ENCODE data around the gene PLAAT1. TPM values are rescaled to one million over a fixed set of nuclear protein-coding genes. Genes with fewer than 3 reads are reported as not detected.

PLAAT1 gene
- total RNA-seq, 1 experiment from 2014 or later = 3.9 TPM

DNA sequence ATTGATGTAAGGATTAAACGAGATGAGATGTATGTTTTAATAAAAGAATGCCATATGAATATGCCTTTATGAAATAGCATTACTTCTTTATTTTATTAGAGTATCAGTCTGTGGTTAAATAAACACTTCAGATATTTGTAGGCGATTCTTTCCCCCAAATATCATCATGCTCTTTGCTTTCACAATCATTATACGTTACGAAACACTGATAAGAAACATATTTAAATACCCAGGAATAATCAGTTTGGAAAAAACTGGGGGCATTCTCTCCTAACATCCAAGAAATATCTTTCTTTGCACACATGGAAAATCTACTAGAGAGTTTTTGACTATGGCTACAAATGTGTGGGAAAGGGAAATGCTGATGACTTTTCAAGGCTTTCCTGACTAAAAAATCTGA, 4.4 kb upstream of the PLAAT1 start:
- peaks cover 5% of the 10 kb centered on the region for H3K27me3 Mint-ChIP-seq (ENCODE audit: low read depth)
- no peak overlapping the region for H3K27ac Mint-ChIP-seq
- H3K4me1 Mint-ChIP-seq = peaks cover 17% of the 10 kb centered on the region
- no peaks in the 10 kb centered on the region for H3K9me3 Mint-ChIP-seq
- POLR2A ChIA-PET = no interaction called here
- no peak for TF ChIP-seq ZNF121 (CRISPR knock-in tag; IDR thresholded peaks at IDR 0.05)
- TF ChIP-seq OVOL2 (CRISPR knock-in tag; IDR thresholded peaks at IDR 0.05; ENCODE audit: borderline replicate concordance) = no peak
- no peak for TF ChIP-seq TCF7 (CRISPR knock-in tag; IDR thresholded peaks at IDR 0.05; ENCODE audit: low read depth)
- TF ChIP-seq ZNF423 (CRISPR knock-in tag; IDR thresholded peaks at IDR 0.05) = no peak
- no peak for TF ChIP-seq ZNF232 (CRISPR knock-in tag; IDR thresholded peaks at IDR 0.05)
- TF ChIP-seq FOXP1 (CRISPR knock-in tag; IDR thresholded peaks at IDR 0.05; ENCODE audit: borderline replicate concordance) = no peak
- TF ChIP-seq SP1 (CRISPR knock-in tag; conservative IDR thresholded peaks at IDR 0.05) = no peak
- TF ChIP-seq GABPB1 (CRISPR knock-in tag; IDR thresholded peaks at IDR 0.05) = no peak
- TF ChIP-seq FOXJ3 (CRISPR knock-in tag; IDR thresholded peaks at IDR 0.05; ENCODE audit: borderline replicate concordance) = no peak
- no peak for TF ChIP-seq MXD4 (CRISPR knock-in tag; IDR thresholded peaks at IDR 0.05; ENCODE audit: borderline replicate concordance)
- TF ChIP-seq NR3C1 (CRISPR knock-in tag; conservative IDR thresholded peaks at IDR 0.05; ENCODE audit: low read depth) = no peak
- TF ChIP-seq TEAD1 (CRISPR knock-in tag; IDR thresholded peaks at IDR 0.05) = no peak
- no peak for TF ChIP-seq RELA (CRISPR knock-in tag; IDR thresholded peaks at IDR 0.05; ENCODE audit: borderline replicate concordance)
- H3K36me3 Mint-ChIP-seq = no peaks in the 10 kb centered on the region
- no peak for DNase-seq (ENCODE audit: low spot score)
- H3K4me3 Mint-ChIP-seq = no peak overlapping the region
- CTCF ChIA-PET = interaction anchor here (1.1 kb wide), 1 partner anchor 424 kb away, joined by 4 read pairs; no protein-coding TSS in a partner anchor
- no peak for ATAC-seq

DNA sequence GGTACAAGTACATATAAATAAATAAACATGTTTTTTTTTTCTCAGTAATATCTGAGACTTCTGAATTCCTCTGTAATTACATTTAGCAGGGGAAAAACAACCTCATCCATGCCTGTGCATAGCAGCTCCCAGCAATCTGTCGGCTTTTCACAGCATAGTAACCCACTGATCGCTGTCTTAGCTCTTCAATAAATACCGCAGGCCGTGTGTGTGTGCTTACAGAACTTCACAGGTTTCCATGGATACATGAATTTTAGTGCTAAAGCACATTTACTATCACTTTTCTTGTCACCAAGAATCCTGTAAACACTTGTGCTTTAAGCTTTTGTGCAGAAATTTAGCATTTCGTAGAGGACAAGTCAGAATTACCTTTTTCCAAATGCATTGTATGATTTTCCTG, 4.0 kb upstream of the PLAAT1 start:
- peaks cover 21% of the 10 kb centered on the region for H3K4me1 Mint-ChIP-seq
- DNase-seq (ENCODE audit: low spot score) (no peak), ATAC-seq (no peak)
- H3K27ac Mint-ChIP-seq = no peak overlapping the region
- POLR2A ChIA-PET = no interaction called here
- CTCF ChIA-PET = interaction anchor here (1.1 kb wide), 1 partner anchor 424 kb away, joined by 4 read pairs; no protein-coding TSS in a partner anchor
- no peak overlapping the region for H3K4me3 Mint-ChIP-seq
- H3K36me3 Mint-ChIP-seq = no peaks in the 10 kb centered on the region
- peaks cover 9% of the 10 kb centered on the region for H3K27me3 Mint-ChIP-seq (ENCODE audit: low read depth)
- no peaks in the 10 kb centered on the region for H3K9me3 Mint-ChIP-seq
- TF ChIP-seq, protein P1, sequence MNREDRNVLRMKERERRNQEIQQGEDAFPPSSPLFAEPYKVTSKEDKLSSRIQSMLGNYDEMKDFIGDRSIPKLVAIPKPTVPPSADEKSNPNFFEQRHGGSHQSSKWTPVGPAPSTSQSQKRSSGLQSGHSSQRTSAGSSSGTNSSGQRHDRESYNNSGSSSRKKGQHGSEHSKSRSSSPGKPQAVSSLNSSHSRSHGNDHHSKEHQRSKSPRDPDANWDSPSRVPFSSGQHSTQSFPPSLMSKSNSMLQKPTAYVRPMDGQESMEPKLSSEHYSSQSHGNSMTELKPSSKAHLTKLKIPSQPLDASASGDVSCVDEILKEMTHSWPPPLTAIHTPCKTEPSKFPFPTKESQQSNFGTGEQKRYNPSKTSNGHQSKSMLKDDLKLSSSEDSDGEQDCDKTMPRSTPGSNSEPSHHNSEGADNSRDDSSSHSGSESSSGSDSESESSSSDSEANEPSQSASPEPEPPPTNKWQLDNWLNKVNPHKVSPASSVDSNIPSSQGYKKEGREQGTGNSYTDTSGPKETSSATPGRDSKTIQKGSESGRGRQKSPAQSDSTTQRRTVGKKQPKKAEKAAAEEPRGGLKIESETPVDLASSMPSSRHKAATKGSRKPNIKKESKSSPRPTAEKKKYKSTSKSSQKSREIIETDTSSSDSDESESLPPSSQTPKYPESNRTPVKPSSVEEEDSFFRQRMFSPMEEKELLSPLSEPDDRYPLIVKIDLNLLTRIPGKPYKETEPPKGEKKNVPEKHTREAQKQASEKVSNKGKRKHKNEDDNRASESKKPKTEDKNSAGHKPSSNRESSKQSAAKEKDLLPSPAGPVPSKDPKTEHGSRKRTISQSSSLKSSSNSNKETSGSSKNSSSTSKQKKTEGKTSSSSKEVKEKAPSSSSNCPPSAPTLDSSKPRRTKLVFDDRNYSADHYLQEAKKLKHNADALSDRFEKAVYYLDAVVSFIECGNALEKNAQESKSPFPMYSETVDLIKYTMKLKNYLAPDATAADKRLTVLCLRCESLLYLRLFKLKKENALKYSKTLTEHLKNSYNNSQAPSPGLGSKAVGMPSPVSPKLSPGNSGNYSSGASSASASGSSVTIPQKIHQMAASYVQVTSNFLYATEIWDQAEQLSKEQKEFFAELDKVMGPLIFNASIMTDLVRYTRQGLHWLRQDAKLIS (CRISPR knock-in tag; IDR thresholded peaks at IDR 0.05; ENCODE audit: borderline replicate concordance) = no peak
- TF ChIP-seq, protein P2, sequence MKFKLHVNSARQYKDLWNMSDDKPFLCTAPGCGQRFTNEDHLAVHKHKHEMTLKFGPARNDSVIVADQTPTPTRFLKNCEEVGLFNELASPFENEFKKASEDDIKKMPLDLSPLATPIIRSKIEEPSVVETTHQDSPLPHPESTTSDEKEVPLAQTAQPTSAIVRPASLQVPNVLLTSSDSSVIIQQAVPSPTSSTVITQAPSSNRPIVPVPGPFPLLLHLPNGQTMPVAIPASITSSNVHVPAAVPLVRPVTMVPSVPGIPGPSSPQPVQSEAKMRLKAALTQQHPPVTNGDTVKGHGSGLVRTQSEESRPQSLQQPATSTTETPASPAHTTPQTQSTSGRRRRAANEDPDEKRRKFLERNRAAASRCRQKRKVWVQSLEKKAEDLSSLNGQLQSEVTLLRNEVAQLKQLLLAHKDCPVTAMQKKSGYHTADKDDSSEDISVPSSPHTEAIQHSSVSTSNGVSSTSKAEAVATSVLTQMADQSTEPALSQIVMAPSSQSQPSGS (CRISPR knock-in tag; IDR thresholded peaks at IDR 0.05; ENCODE audit: borderline replicate concordance, low read depth) = no peak
- TF ChIP-seq PRRX2 (CRISPR knock-in tag; IDR thresholded peaks at IDR 0.05) = no peak
- TF ChIP-seq, protein P3, sequence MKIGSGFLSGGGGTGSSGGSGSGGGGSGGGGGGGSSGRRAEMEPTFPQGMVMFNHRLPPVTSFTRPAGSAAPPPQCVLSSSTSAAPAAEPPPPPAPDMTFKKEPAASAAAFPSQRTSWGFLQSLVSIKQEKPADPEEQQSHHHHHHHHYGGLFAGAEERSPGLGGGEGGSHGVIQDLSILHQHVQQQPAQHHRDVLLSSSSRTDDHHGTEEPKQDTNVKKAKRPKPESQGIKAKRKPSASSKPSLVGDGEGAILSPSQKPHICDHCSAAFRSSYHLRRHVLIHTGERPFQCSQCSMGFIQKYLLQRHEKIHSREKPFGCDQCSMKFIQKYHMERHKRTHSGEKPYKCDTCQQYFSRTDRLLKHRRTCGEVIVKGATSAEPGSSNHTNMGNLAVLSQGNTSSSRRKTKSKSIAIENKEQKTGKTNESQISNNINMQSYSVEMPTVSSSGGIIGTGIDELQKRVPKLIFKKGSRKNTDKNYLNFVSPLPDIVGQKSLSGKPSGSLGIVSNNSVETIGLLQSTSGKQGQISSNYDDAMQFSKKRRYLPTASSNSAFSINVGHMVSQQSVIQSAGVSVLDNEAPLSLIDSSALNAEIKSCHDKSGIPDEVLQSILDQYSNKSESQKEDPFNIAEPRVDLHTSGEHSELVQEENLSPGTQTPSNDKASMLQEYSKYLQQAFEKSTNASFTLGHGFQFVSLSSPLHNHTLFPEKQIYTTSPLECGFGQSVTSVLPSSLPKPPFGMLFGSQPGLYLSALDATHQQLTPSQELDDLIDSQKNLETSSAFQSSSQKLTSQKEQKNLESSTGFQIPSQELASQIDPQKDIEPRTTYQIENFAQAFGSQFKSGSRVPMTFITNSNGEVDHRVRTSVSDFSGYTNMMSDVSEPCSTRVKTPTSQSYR (CRISPR knock-in tag; IDR thresholded peaks at IDR 0.05) = no peak
- TF ChIP-seq, protein P4, sequence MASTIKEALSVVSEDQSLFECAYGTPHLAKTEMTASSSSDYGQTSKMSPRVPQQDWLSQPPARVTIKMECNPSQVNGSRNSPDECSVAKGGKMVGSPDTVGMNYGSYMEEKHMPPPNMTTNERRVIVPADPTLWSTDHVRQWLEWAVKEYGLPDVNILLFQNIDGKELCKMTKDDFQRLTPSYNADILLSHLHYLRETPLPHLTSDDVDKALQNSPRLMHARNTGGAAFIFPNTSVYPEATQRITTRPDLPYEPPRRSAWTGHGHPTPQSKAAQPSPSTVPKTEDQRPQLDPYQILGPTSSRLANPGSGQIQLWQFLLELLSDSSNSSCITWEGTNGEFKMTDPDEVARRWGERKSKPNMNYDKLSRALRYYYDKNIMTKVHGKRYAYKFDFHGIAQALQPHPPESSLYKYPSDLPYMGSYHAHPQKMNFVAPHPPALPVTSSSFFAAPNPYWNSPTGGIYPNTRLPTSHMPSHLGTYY (CRISPR knock-in tag; IDR thresholded peaks at IDR 0.05) = no peak
- TF ChIP-seq, protein P5, sequence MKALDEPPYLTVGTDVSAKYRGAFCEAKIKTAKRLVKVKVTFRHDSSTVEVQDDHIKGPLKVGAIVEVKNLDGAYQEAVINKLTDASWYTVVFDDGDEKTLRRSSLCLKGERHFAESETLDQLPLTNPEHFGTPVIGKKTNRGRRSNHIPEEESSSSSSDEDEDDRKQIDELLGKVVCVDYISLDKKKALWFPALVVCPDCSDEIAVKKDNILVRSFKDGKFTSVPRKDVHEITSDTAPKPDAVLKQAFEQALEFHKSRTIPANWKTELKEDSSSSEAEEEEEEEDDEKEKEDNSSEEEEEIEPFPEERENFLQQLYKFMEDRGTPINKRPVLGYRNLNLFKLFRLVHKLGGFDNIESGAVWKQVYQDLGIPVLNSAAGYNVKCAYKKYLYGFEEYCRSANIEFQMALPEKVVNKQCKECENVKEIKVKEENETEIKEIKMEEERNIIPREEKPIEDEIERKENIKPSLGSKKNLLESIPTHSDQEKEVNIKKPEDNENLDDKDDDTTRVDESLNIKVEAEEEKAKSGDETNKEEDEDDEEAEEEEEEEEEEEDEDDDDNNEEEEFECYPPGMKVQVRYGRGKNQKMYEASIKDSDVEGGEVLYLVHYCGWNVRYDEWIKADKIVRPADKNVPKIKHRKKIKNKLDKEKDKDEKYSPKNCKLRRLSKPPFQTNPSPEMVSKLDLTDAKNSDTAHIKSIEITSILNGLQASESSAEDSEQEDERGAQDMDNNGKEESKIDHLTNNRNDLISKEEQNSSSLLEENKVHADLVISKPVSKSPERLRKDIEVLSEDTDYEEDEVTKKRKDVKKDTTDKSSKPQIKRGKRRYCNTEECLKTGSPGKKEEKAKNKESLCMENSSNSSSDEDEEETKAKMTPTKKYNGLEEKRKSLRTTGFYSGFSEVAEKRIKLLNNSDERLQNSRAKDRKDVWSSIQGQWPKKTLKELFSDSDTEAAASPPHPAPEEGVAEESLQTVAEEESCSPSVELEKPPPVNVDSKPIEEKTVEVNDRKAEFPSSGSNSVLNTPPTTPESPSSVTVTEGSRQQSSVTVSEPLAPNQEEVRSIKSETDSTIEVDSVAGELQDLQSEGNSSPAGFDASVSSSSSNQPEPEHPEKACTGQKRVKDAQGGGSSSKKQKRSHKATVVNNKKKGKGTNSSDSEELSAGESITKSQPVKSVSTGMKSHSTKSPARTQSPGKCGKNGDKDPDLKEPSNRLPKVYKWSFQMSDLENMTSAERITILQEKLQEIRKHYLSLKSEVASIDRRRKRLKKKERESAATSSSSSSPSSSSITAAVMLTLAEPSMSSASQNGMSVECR (CRISPR knock-in tag; IDR thresholded peaks at IDR 0.05; ENCODE audit: borderline replicate concordance) = no peak
- no peak for TF ChIP-seq ZNF671 (CRISPR knock-in tag; IDR thresholded peaks at IDR 0.05)
- no peak for TF ChIP-seq JUN (CRISPR knock-in tag; IDR thresholded peaks at IDR 0.05)
- no peak for TF ChIP-seq MXD4 (CRISPR knock-in tag; IDR thresholded peaks at IDR 0.05; ENCODE audit: borderline replicate concordance)
- TF ChIP-seq, protein P6, sequence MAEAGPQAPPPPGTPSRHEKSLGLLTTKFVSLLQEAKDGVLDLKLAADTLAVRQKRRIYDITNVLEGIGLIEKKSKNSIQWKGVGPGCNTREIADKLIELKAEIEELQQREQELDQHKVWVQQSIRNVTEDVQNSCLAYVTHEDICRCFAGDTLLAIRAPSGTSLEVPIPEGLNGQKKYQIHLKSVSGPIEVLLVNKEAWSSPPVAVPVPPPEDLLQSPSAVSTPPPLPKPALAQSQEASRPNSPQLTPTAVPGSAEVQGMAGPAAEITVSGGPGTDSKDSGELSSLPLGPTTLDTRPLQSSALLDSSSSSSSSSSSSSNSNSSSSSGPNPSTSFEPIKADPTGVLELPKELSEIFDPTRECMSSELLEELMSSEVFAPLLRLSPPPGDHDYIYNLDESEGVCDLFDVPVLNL (CRISPR knock-in tag; IDR thresholded peaks at IDR 0.05; ENCODE audit: borderline replicate concordance, low read depth) = no peak

All from WTC11 (cell line).